Measurements from ENCODE around the gene ZNF777.
A peak's percentile ranks its signal among the peaks of the same experiment; 100 is the strongest.
"Not testable (repeated sequence)": the region's sequence is repeated elsewhere in the genome, so short reads cannot be mapped to it uniquely, and the experiment has no call there.

The ZNF777 gene

GRCh38 chr7:149450821-149451220 lies 10.0 kb downstream of the ZNF777 start:
- no peak for DNase-seq (ENCODE audit: low spot score)

- no peak for DNase-seq (ENCODE audit: low spot score)
Measured at GRCh38 chr7:149449897-149450296, 11.0 kb downstream of the ZNF777 start.

- no peak for DNase-seq (ENCODE audit: low spot score)
Measured at GRCh38 chr7:149448961-149449360, 11.9 kb downstream of the ZNF777 start.

GRCh38 chr7:149446026-149446425 lies 14.8 kb downstream of the ZNF777 start:
- DNase-seq (ENCODE audit: low spot score): not testable (repeated sequence)

- DNase-seq (ENCODE audit: low spot score): no peak
Measured at GRCh38 chr7:149444287-149444686, 16.6 kb downstream of the ZNF777 start.

- DNase-seq (ENCODE audit: low spot score): no peak
Measured at GRCh38 chr7:149443523-149443922, 17.3 kb downstream of the ZNF777 start.

GRCh38 chr7:149442924-149443323 lies 17.9 kb downstream of the ZNF777 start:
- no peak for DNase-seq (ENCODE audit: low spot score)

- no peak for DNase-seq (ENCODE audit: low spot score)
Measured at GRCh38 chr7:149440222-149440621, 20.6 kb downstream of the ZNF777 start.

- DNase-seq (ENCODE audit: low spot score): no peak
Measured at GRCh38 chr7:149436358-149436757, 24.5 kb downstream of the ZNF777 start.

GRCh38 chr7:149433124-149433523 lies 27.7 kb downstream of the ZNF777 start:
- DNase-seq (ENCODE audit: low spot score): no peak

GRCh38 chr7:149432121-149432691 lies 28.7 kb downstream of the ZNF777 start:
- DNase-seq (ENCODE audit: low spot score): no peak

GRCh38 chr7:149431486-149432120 lies 29.3 kb downstream of the ZNF777 start:
- DNase-seq (ENCODE audit: low spot score): no peak

- DNase-seq (ENCODE audit: low spot score): no peak
Measured at GRCh38 chr7:149430192-149430591, 30.7 kb downstream of the ZNF777 start.

GRCh38 chr7:149427893-149428292 lies 33.0 kb downstream of the ZNF777 start:
- no peak for DNase-seq (ENCODE audit: low spot score)

- DNase-seq (ENCODE audit: low spot score): no peak
Measured at GRCh38 chr7:149427096-149427680, 33.7 kb downstream of the ZNF777 start.

GRCh38 chr7:149423449-149424110 lies 37.3 kb downstream of the ZNF777 start:
- DNase-seq (ENCODE audit: low spot score): no peak

GRCh38 chr7:149422914-149423301 lies 38.0 kb downstream of the ZNF777 start:
- DNase-seq (ENCODE audit: low spot score): no peak

- DNase-seq (ENCODE audit: low spot score): peak; percentile 94
Measured at GRCh38 chr7:149422162-149422913, 38.5 kb downstream of the ZNF777 start.

GRCh38 chr7:149420006-149420405 lies 40.9 kb downstream of the ZNF777 start:
- no peak for DNase-seq (ENCODE audit: low spot score)

- no peak for DNase-seq (ENCODE audit: low spot score)
Measured at GRCh38 chr7:149415391-149416071, 45.3 kb downstream of the ZNF777 start.

GRCh38 chr7:149414745-149415390 lies 46.0 kb downstream of the ZNF777 start:
- DNase-seq (ENCODE audit: low spot score): peak; percentile 57

All from AG08396 (cell line).